GM12864 (cell line): ENCODE measurements around the gene HOXA5.

ENCODE experiments used
- DNase-seq: peaks from one replicate; pipeline ENCODE4 v3.0.0-alpha.2; 2011; ENCODE audit warnings: low read depth
- H3K4me3 ChIP-seq: 2 replicates; pipeline ENCODE4 v1.5.1; 2011; ENCODE audit warnings: mild to moderate bottlenecking, low read depth, low read length, control low read depth
- TF ChIP-seq, protein P1 (sequence below): IDR thresholded peaks from 2 replicates; pipeline ENCODE4 v1.5.1; 2011; ENCODE audit warnings: low read depth, mild to moderate bottlenecking, moderate library complexity, low read length, control low read depth, inconsistent platforms; ENCODE audit errors: missing control alignments

Gene HOXA5

DNA sequence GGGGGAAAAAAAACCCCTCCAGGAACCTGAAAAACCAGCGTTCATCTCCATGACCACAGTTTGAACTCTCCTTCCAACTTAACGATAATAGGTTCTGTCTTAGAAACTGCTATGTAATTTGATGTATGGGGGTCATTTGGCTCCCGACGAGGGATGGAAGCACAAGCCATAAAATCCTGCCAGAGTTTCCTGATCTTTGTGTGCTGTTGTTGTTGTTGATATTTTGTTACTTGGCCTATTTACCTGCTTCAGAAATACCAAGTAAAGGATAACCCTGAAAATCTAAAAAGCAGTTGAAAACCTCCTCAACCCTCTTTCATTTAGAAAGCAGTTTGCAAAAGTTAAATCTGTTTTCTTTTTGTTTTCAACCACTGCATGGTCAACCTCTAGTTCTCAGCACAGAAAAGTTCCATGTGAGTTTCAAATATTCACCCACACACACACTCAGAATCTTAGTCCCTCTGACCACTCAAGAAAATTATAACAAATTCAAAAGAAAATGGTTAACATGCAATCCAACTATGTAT is 31.7 kb downstream of the HOXA5 start:
- H3K4me3 ChIP-seq, result no peak overlapping the region
- no peak for DNase-seq
- TF ChIP-seq, protein P1, sequence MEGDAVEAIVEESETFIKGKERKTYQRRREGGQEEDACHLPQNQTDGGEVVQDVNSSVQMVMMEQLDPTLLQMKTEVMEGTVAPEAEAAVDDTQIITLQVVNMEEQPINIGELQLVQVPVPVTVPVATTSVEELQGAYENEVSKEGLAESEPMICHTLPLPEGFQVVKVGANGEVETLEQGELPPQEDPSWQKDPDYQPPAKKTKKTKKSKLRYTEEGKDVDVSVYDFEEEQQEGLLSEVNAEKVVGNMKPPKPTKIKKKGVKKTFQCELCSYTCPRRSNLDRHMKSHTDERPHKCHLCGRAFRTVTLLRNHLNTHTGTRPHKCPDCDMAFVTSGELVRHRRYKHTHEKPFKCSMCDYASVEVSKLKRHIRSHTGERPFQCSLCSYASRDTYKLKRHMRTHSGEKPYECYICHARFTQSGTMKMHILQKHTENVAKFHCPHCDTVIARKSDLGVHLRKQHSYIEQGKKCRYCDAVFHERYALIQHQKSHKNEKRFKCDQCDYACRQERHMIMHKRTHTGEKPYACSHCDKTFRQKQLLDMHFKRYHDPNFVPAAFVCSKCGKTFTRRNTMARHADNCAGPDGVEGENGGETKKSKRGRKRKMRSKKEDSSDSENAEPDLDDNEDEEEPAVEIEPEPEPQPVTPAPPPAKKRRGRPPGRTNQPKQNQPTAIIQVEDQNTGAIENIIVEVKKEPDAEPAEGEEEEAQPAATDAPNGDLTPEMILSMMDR, result no peak

GRCh38 chr7:27111042-27111750 is 32.3 kb downstream of the HOXA5 start:
- no peak overlapping the region for H3K4me3 ChIP-seq
- DNase-seq, result no peak
- TF ChIP-seq, protein P1, result no peak

- TF ChIP-seq, protein P1, result no peak
- no peak for DNase-seq
- no peak overlapping the region for H3K4me3 ChIP-seq
These were observed 33.1 kb downstream of the HOXA5 start for GRCh38 chr7:27110186-27111031.

GRCh38 chr7:27109466-27110185 is 33.9 kb downstream of the HOXA5 start:
- no peak for DNase-seq
- H3K4me3 ChIP-seq, result no peak overlapping the region
- TF ChIP-seq, protein P1, result no peak

DNA sequence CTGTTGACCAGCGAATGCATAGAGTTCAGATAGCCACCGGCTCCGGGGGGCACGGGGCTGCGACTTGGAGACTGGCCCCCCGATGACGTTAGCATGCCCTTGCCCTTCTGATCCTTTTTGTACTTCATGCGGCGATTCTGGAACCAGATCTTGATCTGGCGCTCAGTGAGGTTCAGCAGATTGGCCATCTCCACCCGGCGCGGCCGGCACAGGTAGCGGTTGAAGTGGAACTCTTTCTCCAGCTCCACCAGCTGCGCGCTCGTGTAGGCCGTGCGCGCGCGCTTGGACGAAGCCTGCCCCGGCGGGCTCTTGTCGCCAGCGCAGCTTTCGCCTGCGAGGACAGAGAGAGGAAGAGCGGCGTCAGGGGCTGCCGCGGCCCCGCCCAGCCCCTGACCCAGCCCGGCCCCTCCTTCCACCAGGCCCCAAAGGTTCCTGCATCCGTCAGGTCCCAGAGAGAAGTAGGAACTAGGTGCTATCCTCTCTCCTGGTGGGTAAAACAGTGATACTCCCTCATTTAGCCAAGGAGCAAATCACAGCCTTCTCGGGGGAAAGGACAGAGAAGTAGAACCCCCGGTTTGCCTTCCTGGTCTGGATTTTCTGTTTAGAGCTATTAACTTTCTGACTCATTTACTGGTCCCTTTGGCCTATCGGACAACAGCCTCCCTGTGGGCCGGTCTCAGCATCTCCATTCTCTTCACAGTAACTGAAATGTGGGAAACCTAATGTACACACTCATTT is 34.9 kb downstream of the HOXA5 start:
- TF ChIP-seq, protein P1, result no peak
- no peak for DNase-seq
- H3K4me3 ChIP-seq, result no peak overlapping the region
